ENCODE measurements around the gene ART4.
A peak's percentile ranks its signal among the peaks of the same experiment; 100 is the strongest.

Gene ART4

GRCh38 chr12:14852880-14853279 is 9.6 kb upstream of the ART4 start:
- DNase-seq (ENCODE audit: low read depth in 2 of 3, low spot score in 2 of 3): no peak

GRCh38 chr12:14850929-14851663 is 7.8 kb upstream of the ART4 start:
- no peak for DNase-seq (ENCODE audit: low read depth in 2 of 3, low spot score in 2 of 3)

GRCh38 chr12:14849661-14850060 is 6.3 kb upstream of the ART4 start:
- no peak for DNase-seq (ENCODE audit: low read depth in 2 of 3, low spot score in 2 of 3)

GRCh38 chr12:14846876-14847580 is 3.7 kb upstream of the ART4 start:
- DNase-seq (ENCODE audit: low read depth in 2 of 3, low spot score in 2 of 3): no peak

GRCh38 chr12:14846042-14846587 is 2.8 kb upstream of the ART4 start:
- no peak for DNase-seq (ENCODE audit: low read depth in 2 of 3, low spot score in 2 of 3)

- DNase-seq (ENCODE audit: low read depth in 2 of 3, low spot score in 2 of 3): peak in 1 of 3 experiments; percentile 6
Measured at GRCh38 chr12:14845350-14845750, 2.0 kb upstream of the ART4 start.

GRCh38 chr12:14844401-14844800 is 1.1 kb upstream of the ART4 start:
- DNase-seq (ENCODE audit: low read depth in 2 of 3, low spot score in 2 of 3): no peak

- no peak for DNase-seq (ENCODE audit: low read depth in 2 of 3, low spot score in 2 of 3)
Measured at GRCh38 chr12:14842315-14842714, 1.0 kb downstream of the ART4 start.

- DNase-seq (ENCODE audit: low read depth in 2 of 3, low spot score in 2 of 3): no peak
Measured at GRCh38 chr12:14841761-14842160, 1.6 kb downstream of the ART4 start.

GRCh38 chr12:14840616-14841015 is 2.7 kb downstream of the ART4 start:
- DNase-seq (ENCODE audit: low read depth in 2 of 3, low spot score in 2 of 3): no peak

- no peak for DNase-seq (ENCODE audit: low read depth in 2 of 3, low spot score in 2 of 3)
Measured at GRCh38 chr12:14839262-14839661, 4.1 kb downstream of the ART4 start.

- DNase-seq (ENCODE audit: low read depth in 2 of 3, low spot score in 2 of 3): no peak
Measured at GRCh38 chr12:14836336-14837210, 6.8 kb downstream of the ART4 start.

- DNase-seq (ENCODE audit: low read depth in 2 of 3, low spot score in 2 of 3): no peak
Measured at GRCh38 chr12:14834509-14834908, 8.8 kb downstream of the ART4 start.

- no peak for DNase-seq (ENCODE audit: low read depth in 2 of 3, low spot score in 2 of 3)
Measured at GRCh38 chr12:14833952-14834351, 9.4 kb downstream of the ART4 start.

- no peak for DNase-seq (ENCODE audit: low read depth in 2 of 3, low spot score in 2 of 3)
Measured at GRCh38 chr12:14833336-14833735, 10.0 kb downstream of the ART4 start.

- no peak for DNase-seq (ENCODE audit: low read depth in 2 of 3, low spot score in 2 of 3)
Measured at GRCh38 chr12:14828892-14829291, 14.4 kb downstream of the ART4 start.

- DNase-seq (ENCODE audit: low read depth in 2 of 3, low spot score in 2 of 3): no peak
Measured at GRCh38 chr12:14827043-14827442, 16.3 kb downstream of the ART4 start.

GRCh38 chr12:14826491-14826890 is 16.8 kb downstream of the ART4 start:
- DNase-seq (ENCODE audit: low read depth in 2 of 3, low spot score in 2 of 3): no peak

GRCh38 chr12:14825256-14825655 is 18.1 kb downstream of the ART4 start:
- no peak for DNase-seq (ENCODE audit: low read depth in 2 of 3, low spot score in 2 of 3)

- no peak for DNase-seq (ENCODE audit: low read depth in 2 of 3, low spot score in 2 of 3)
Measured at GRCh38 chr12:14824012-14824634, 19.2 kb downstream of the ART4 start.

GRCh38 chr12:14814014-14814413 is 29.3 kb downstream of the ART4 start, which contains the start of gene SMCO3:
TSS of gene SMCO3 (minus strand) at chr12:14814182. CDS start at chr12:14806680, 7,502 bp downstream.
- DNase-seq (ENCODE audit: low read depth in 2 of 3, low spot score in 2 of 3): no peak
